AG09319 (cell line): ENCODE results near the gene RBFOX1.

Experiments
- DNase-seq: peaks from one replicate; pipeline ENCODE4 v3.0.0-alpha.2; 2010; ENCODE audit warnings: low read depth; ENCODE audit errors: extremely low read depth
- CTCF ChIP-seq: IDR thresholded peaks from 2 replicates; pipeline ENCODE4 v1.5.1; 2011; ENCODE audit warnings: low read depth, mild to moderate bottlenecking, inconsistent platforms, low read length, moderate library complexity

Gene RBFOX1

GRCh38 chr16:7369204-7369603 lies 36.6 kb downstream of the RBFOX1 start:
- DNase-seq = no peak
- TF ChIP-seq CTCF = no peak

- no peak for TF ChIP-seq CTCF
- DNase-seq = no peak
Observed at GRCh38 chr16:7372095-7372494, 39.5 kb downstream of the RBFOX1 start.

GRCh38 chr16:7373776-7374175 lies 41.1 kb downstream of the RBFOX1 start:
- no peak for TF ChIP-seq CTCF
- DNase-seq = no peak

GRCh38 chr16:7374614-7375174 lies 42.0 kb downstream of the RBFOX1 start:
- no peak for TF ChIP-seq CTCF
- no peak for DNase-seq

GRCh38 chr16:7376227-7376626 lies 43.6 kb downstream of the RBFOX1 start:
- no peak for TF ChIP-seq CTCF
- DNase-seq = no peak

- no peak for TF ChIP-seq CTCF
- no peak for DNase-seq
Observed at GRCh38 chr16:7377231-7377630, 44.6 kb downstream of the RBFOX1 start.

GRCh38 chr16:7378024-7378695 lies 45.5 kb downstream of the RBFOX1 start:
- no peak for DNase-seq
- no peak for TF ChIP-seq CTCF
